Motor neuron (in vitro differentiated cells): ENCODE results near the gene SRGAP2C. TPM values are rescaled to one million over a fixed set of nuclear protein-coding genes. Genes with fewer than 3 reads are reported as not detected.
"Not testable (repeated sequence)": the region's sequence is repeated elsewhere in the genome, so short reads cannot be mapped to it uniquely, and the experiment has no call there.

Experiments used
- ATAC-seq, 8 experiments: fragments of 200-7000 bp; cut with Tn5 transposase; replicated peaks in 6 of 8; 2 replicates each; pipeline ENCODE4 v1.8.0; 2021; ENCODE audit warnings: mild to moderate bottlenecking in 8 of 8, moderate library complexity in 8 of 8
- H3K27ac ChIP-seq, 2 donors: fragments of 250-450 bp; sonication (Bioruptor Pico); 2 replicates each; pipeline ENCODE4 v1.9.0; 2021; ENCODE audit warnings: antibody characterized with exemption in 2 of 2, mild to moderate bottlenecking in 2 of 2, moderate library complexity in 1 of 2
- H3K4me1 ChIP-seq, 2 donors: fragments of 250-450 bp; sonication (Bioruptor Pico); replicated peaks in 1 of 2; 2 replicates each; pipeline ENCODE4 v1.6.1; 2021; ENCODE audit warnings: antibody characterized with exemption in 2 of 2, mild to moderate bottlenecking in 2 of 2, moderate library complexity in 1 of 2
- H3K4me3 ChIP-seq, 5 donors: fragments of 250-450 bp; sonication (Bioruptor Pico); 2 replicates each; pipeline ENCODE4 v1.9.0; 2021; ENCODE audit warnings: antibody characterized with exemption in 5 of 5, mild to moderate bottlenecking in 5 of 5, moderate library complexity in 4 of 5
- WGBS, 10 experiments: fragments of 450-650 bp; shearing (Covaris generic); methylation state at CpG; one replicate each; pipeline ENCODE4 v1.0.0; 2022; 5-methylcytosine and 5-hydroxymethylcytosine counted together
- in situ Hi-C, 9 experiments: fragments of 400-800 bp; cut with MboI; loops; one replicate each; pipeline ENCODE4 v1.15.0; 2021; ENCODE audit warnings: low sequenced_read_pairs in 9 of 9, low pct_unique_long_range_greater_than_20kb in 2 of 9; ENCODE audit not compliant: unreplicated experiment in 9 of 9
- total RNA-seq, 8 experiments: library from RNA; unstranded; fragments of 300-600 nt; gene quantifications; 2 replicates each; pipeline versions ENCODE4 v1.2.3 to v1.2.4, GENCODE V29; 2022

SRGAP2C gene
- total RNA-seq, 8 experiments from 2014 or later = 11.4 to 26.6 (median 16.4) TPM

GRCh38 chr1:121317491-121318468 lies 133.0 kb downstream of the SRGAP2C start:
- WGBS, 10 experiments = no CpG with 5 or more reads among the region's 11 CpGs
- H3K27ac ChIP-seq, H3K4me1 ChIP-seq, H3K4me3 ChIP-seq, in situ Hi-C loops: not testable (repeated sequence)
- peak; percentile 56 to 90 (median 74) for ATAC-seq

GRCh38 chr1:121318687-121319086 lies 133.9 kb downstream of the SRGAP2C start:
- H3K4me3 ChIP-seq, H3K27ac ChIP-seq, H3K4me1 ChIP-seq, in situ Hi-C loops: not testable (repeated sequence)
- ATAC-seq = peak in 6 of 8 experiments; percentile 52 to 79 (median 68)
- WGBS, 10 experiments = no CpG with 5 or more reads among the region's 2 CpGs

- in situ Hi-C loops, H3K4me3 ChIP-seq, ATAC-seq, H3K4me1 ChIP-seq, H3K27ac ChIP-seq: not testable (repeated sequence)
- no CpG with 5 or more reads among the region's 1 CpG for WGBS, 10 experiments
These were observed 136.9 kb downstream of the SRGAP2C start for GRCh38 chr1:121321660-121322059.

GRCh38 chr1:121324726-121325125 lies 140.0 kb downstream of the SRGAP2C start:
- H3K4me3 ChIP-seq, ATAC-seq, in situ Hi-C loops, H3K4me1 ChIP-seq, H3K27ac ChIP-seq: not testable (repeated sequence)

- H3K27ac ChIP-seq, H3K4me3 ChIP-seq, H3K4me1 ChIP-seq, in situ Hi-C loops: not testable (repeated sequence)
- peak in 3 of 8 experiments; percentile 50 to 93 (median 60) for ATAC-seq
These were observed 147.4 kb downstream of the SRGAP2C start for GRCh38 chr1:121332141-121332540.

- H3K4me3 ChIP-seq, H3K4me1 ChIP-seq, in situ Hi-C loops, H3K27ac ChIP-seq: not testable (repeated sequence)
- peak in 7 of 8 experiments; percentile 24 to 74 (median 51) for ATAC-seq
- WGBS, 10 experiments = no CpG with 5 or more reads among the region's 8 CpGs
These were observed 148.1 kb downstream of the SRGAP2C start for GRCh38 chr1:121332599-121333562.

- no CpG with 5 or more reads among the region's 1 CpG for WGBS, 10 experiments
- H3K27ac ChIP-seq, H3K4me1 ChIP-seq, in situ Hi-C loops, H3K4me3 ChIP-seq: not testable (repeated sequence)
- ATAC-seq = peak in 7 of 8 experiments; percentile 35 to 95 (median 74)
These were observed 153.2 kb downstream of the SRGAP2C start for GRCh38 chr1:121337958-121338357.

- H3K4me3 ChIP-seq, H3K4me1 ChIP-seq, H3K27ac ChIP-seq, in situ Hi-C loops, ATAC-seq: not testable (repeated sequence)
- WGBS, 10 experiments = no CpG with 5 or more reads among the region's 2 CpGs
These were observed 154.8 kb downstream of the SRGAP2C start for GRCh38 chr1:121339611-121340010.

- in situ Hi-C loops, H3K27ac ChIP-seq, H3K4me1 ChIP-seq, H3K4me3 ChIP-seq: not testable (repeated sequence)
- ATAC-seq = peak in 1 of 8 experiments; percentile 75
- no CpG with 5 or more reads among the region's 3 CpGs for WGBS, 10 experiments
These were observed 158.6 kb downstream of the SRGAP2C start for GRCh38 chr1:121343311-121343906.

GRCh38 chr1:121344355-121344754 lies 159.6 kb downstream of the SRGAP2C start:
- ATAC-seq, H3K27ac ChIP-seq, H3K4me1 ChIP-seq, H3K4me3 ChIP-seq, in situ Hi-C loops: not testable (repeated sequence)
- no CpG with 5 or more reads among the region's 3 CpGs for WGBS, 10 experiments

GRCh38 chr1:121346654-121347053 lies 161.9 kb downstream of the SRGAP2C start:
- H3K27ac ChIP-seq, in situ Hi-C loops, ATAC-seq, H3K4me1 ChIP-seq, H3K4me3 ChIP-seq: not testable (repeated sequence)
- 60% methylated on average over 1 of the region's 3 CpGs; no CpG with 5 or more reads in 9 of the 10 experiments for WGBS, 10 experiments

- in situ Hi-C loops = not testable (repeated sequence)
- no CpG with 5 or more reads among the region's 5 CpGs for WGBS, 10 experiments
These were observed 162.7 kb downstream of the SRGAP2C start for GRCh38 chr1:121347476-121347875.

GRCh38 chr1:121348115-121348514 lies 163.3 kb downstream of the SRGAP2C start:
- H3K4me1 ChIP-seq, H3K4me3 ChIP-seq, H3K27ac ChIP-seq, in situ Hi-C loops, ATAC-seq: not testable (repeated sequence)
- WGBS, 10 experiments = no CpG with 5 or more reads among the region's 1 CpG

More at GRCh38 chr1:121347476-121347875, 162.7 kb downstream of the SRGAP2C start:
- H3K27ac ChIP-seq, H3K4me1 ChIP-seq, H3K4me3 ChIP-seq: not testable (repeated sequence)
- peak in 1 of 8 experiments; percentile 18 for ATAC-seq
